ENCODE data around the gene BAIAP2L1. TPM values are rescaled to one million over a fixed set of nuclear protein-coding genes. Genes with fewer than 3 reads are reported as not detected.

Gene BAIAP2L1
- total and polyA plus RNA-seq, 2 donors from 2014 or later, result 9.6 to 18.8 TPM

DNA sequence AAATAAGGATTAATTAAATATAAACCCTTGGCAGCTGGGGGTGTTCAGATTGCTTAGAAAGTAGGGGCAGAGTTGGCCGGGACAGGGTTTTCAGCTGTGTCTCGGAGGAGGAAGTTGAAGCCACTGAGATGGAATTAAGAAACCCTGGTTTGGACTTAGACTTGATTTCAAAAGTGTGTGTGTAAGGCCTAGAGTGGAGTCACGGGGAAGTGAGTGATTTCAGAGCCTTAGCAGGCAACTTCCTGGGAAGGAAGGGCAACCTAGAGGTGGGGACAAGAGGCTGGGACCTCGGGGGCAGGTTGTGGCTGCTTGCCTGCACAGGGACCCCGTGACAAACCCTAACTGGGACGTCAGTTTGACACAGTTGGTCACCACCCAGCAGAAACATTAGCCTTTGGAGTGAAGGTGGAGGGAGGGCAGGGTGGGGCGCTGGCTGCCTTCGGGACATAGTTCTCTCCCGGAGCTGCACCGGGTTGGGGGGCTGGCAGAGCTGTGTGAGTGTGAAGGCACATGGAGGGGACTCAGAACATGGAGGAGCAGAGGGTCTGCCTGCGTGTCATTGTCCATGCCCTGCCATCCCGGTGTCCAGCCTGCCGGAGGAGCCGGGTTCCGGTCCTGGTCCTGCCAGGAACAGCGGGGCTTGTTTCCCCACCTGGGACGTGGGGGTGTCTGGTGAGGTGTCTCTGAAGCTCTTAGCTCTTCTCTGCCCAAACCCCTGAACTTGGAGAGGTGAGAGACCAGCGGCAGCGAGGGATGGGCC lies 117.6 kb downstream of the BAIAP2L1 start:
- H3K9ac ChIP-seq (ENCODE audit: low read length in 3 of 3), result peak overlapping the region in 2 of 3 donors; percentile 69 to 99
- H3K27me3 ChIP-seq (ENCODE audit: control insufficient read depth, insufficient read depth, low read length), result no peaks in the 10 kb centered on the region
- H3K4me3 ChIP-seq (ENCODE audit: low read length in 3 of 3), result peak overlapping the region; percentile 21 to 94 (median 87)
- H3K36me3 ChIP-seq (ENCODE audit: control insufficient read depth in 2 of 3, insufficient read depth in 3 of 3, low read length in 3 of 3), result peaks cover 0 to 3% (median 0%) of the 10 kb centered on the region in 3 donors
- DNase-seq, result peak in 2 of 5 donors; percentile 57 to 88
- peak overlapping the region; percentile 92 to 93 for H3K27ac ChIP-seq (ENCODE audit: low read depth in 2 of 2, low read length in 2 of 2)
- FAIRE-seq, result no peak
- peaks cover 0 to 53% (median 28%) of the 10 kb centered on the region in 3 donors for H3K4me1 ChIP-seq (ENCODE audit: control insufficient read depth in 2 of 3, insufficient read depth in 2 of 3, low read depth in 1 of 3, low read length in 3 of 3)
- no peaks in the 10 kb centered on the region for H3K9me3 ChIP-seq (ENCODE audit: control insufficient read depth in 2 of 3, insufficient read depth in 1 of 3, low read length in 3 of 3)
- intact Hi-C loops (cut with DNase I), result no loop called here
- no peak for TF ChIP-seq CTCF (IDR thresholded peaks at IDR 0.05; ENCODE audit: borderline replicate concordance, extremely low read depth, insufficient read depth)

DNA sequence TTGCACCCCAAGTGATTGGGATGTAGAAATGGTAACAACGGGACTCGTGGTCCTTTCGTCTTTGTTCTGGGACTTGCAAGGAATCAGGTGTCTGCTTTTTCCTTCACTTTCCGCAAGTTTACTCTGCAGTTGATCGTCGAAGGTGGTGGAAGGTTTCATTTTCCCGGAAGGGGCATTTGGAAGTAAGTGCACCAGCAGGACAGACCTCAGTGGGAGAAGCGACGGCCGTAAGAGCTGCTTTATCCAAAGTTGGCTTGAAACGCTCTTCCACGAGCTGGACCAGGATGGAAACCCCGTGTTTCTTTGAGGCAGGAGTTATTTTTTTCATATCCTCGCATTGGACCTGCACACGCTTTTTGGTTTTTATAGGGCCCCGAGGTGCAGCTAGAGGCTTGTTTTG lies 118.2 kb downstream of the BAIAP2L1 start:
- intact Hi-C loops (cut with DNase I), result no loop called here
- Histone ChIP-seq H3K9me3 (ENCODE audit: control insufficient read depth in 2 of 3, insufficient read depth in 1 of 3, low read length in 3 of 3) (no peaks in the 10 kb centered on the region), H3K27me3 (ENCODE audit: control insufficient read depth, insufficient read depth, low read length) (no peaks in the 10 kb centered on the region), H3K4me3 (ENCODE audit: low read length in 3 of 3) (peak overlapping the region; percentile 62 to 94 (median 87)), H3K4me1 (ENCODE audit: control insufficient read depth in 2 of 3, insufficient read depth in 2 of 3, low read depth in 1 of 3, low read length in 3 of 3) (peaks cover 0 to 47% (median 28%) of the 10 kb centered on the region in 3 donors), H3K9ac (ENCODE audit: low read length in 3 of 3) (peak overlapping the region; percentile 42 to 99 (median 69)), H3K36me3 (ENCODE audit: control insufficient read depth in 2 of 3, insufficient read depth in 3 of 3, low read length in 3 of 3) (no peaks in the 10 kb centered on the region), H3K27ac (ENCODE audit: low read depth in 2 of 2, low read length in 2 of 2) (peak overlapping the region; percentile 92 to 93)
- TF ChIP-seq CTCF (IDR thresholded peaks at IDR 0.05; ENCODE audit: borderline replicate concordance, extremely low read depth, insufficient read depth), result no peak
- FAIRE-seq, result no peak
- peak in 1 of 5 donors; percentile 36 for DNase-seq

GRCh38 chr7:98281757-98282606 lies 118.9 kb downstream of the BAIAP2L1 start:
- peak overlapping the region; percentile 92 to 93 for H3K27ac ChIP-seq (ENCODE audit: low read depth in 2 of 2, low read length in 2 of 2)
- no peak for TF ChIP-seq CTCF (IDR thresholded peaks at IDR 0.05; ENCODE audit: borderline replicate concordance, extremely low read depth, insufficient read depth)
- intact Hi-C loops (cut with DNase I), result no loop called here
- peak overlapping the region; percentile 62 to 94 (median 87) for H3K4me3 ChIP-seq (ENCODE audit: low read length in 3 of 3)
- peak overlapping the region; percentile 42 to 99 (median 99) for H3K9ac ChIP-seq (ENCODE audit: low read length in 3 of 3)
- no peaks in the 10 kb centered on the region for H3K27me3 ChIP-seq (ENCODE audit: control insufficient read depth, insufficient read depth, low read length)
- H3K36me3 ChIP-seq (ENCODE audit: control insufficient read depth in 2 of 3, insufficient read depth in 3 of 3, low read length in 3 of 3), result no peaks in the 10 kb centered on the region
- peaks cover 0 to 40% (median 27%) of the 10 kb centered on the region in 3 donors for H3K4me1 ChIP-seq (ENCODE audit: control insufficient read depth in 2 of 3, insufficient read depth in 2 of 3, low read depth in 1 of 3, low read length in 3 of 3)
- no peaks in the 10 kb centered on the region for H3K9me3 ChIP-seq (ENCODE audit: control insufficient read depth in 2 of 3, insufficient read depth in 1 of 3, low read length in 3 of 3)
- DNase-seq (peak in 4 of 5 donors; percentile 22 to 89 (median 60)), FAIRE-seq (no peak)

Measured in kidney (tissue), 14 donors.